Activated T-helper 17 cell treated with anti-CD3 and anti-CD28 coated beads, Interleukin-2, amount 50 U/mL, for 72 hours (primary cell): ENCODE measurements around the gene PRM3. TPM values are rescaled to one million over a fixed set of nuclear protein-coding genes. Genes with fewer than 3 reads are reported as not detected.

Experiments
- ATAC-seq: fragments of 150-1000 bp; cut with Tn5 transposase; replicated peaks from 2 replicates; pipeline ENCODE4 v1.10.0; 2021; ENCODE audit warnings: mild to moderate bottlenecking, moderate library complexity
- H3K27ac Mint-ChIP-seq: one replicate; pipeline ENCODE4 v1.8.0; 2022; ENCODE audit warnings: mixed read lengths
- H3K27me3 Mint-ChIP-seq: one replicate; pipeline ENCODE4 v1.8.0; 2022; ENCODE audit warnings: mixed read lengths
- H3K36me3 Mint-ChIP-seq: one replicate; pipeline ENCODE4 v1.8.0; 2022; ENCODE audit warnings: low read depth, mild to moderate bottlenecking, mixed read lengths
- H3K4me1 Mint-ChIP-seq: one replicate; pipeline ENCODE4 v1.8.0; 2022; ENCODE audit warnings: mixed read lengths
- H3K4me3 Mint-ChIP-seq: one replicate; pipeline ENCODE4 v1.8.0; 2022; ENCODE audit warnings: mild to moderate bottlenecking, mixed read lengths
- H3K9me3 Mint-ChIP-seq: one replicate; pipeline ENCODE4 v1.8.0; 2022; ENCODE audit warnings: mixed read lengths
- total RNA-seq, 2 donors: library from RNA; stranded (reverse); gene quantifications; one replicate each; pipeline ENCODE4 v1.2.3, GENCODE V29; 2022

Gene PRM3
- total RNA-seq, 2 donors from 2014 or later: not detected

- ATAC-seq: no peak
- Mint-ChIP-seq H3K27ac (no peak overlapping the region), H3K36me3 (no peaks in the 10 kb centered on the region), H3K4me3 (peak overlapping the region; percentile 49), H3K27me3 (peaks cover 3% of the 10 kb centered on the region), H3K4me1 (peaks cover 30% of the 10 kb centered on the region), H3K9me3 (no peaks in the 10 kb centered on the region)
Measured at GRCh38 chr16:11262915-11263314, 10.5 kb downstream of the PRM3 start.

GRCh38 chr16:11260596-11260966 is 12.8 kb downstream of the PRM3 start:
- Mint-ChIP-seq H3K27me3 (peaks cover 3% of the 10 kb centered on the region), H3K36me3 (peaks cover 14% of the 10 kb centered on the region), H3K9me3 (no peaks in the 10 kb centered on the region), H3K4me1 (peaks cover 38% of the 10 kb centered on the region), H3K4me3 (no peak overlapping the region), H3K27ac (peak overlapping the region; percentile 0)
- no peak for ATAC-seq

GRCh38 chr16:11259655-11260595 is 13.5 kb downstream of the PRM3 start:
- Mint-ChIP-seq H3K27ac (peak overlapping the region; percentile 0), H3K27me3 (peaks cover 3% of the 10 kb centered on the region), H3K9me3 (no peaks in the 10 kb centered on the region), H3K4me3 (no peak overlapping the region), H3K36me3 (peaks cover 20% of the 10 kb centered on the region), H3K4me1 (peaks cover 38% of the 10 kb centered on the region)
- ATAC-seq: no peak

- H3K4me1 Mint-ChIP-seq: peaks cover 33% of the 10 kb centered on the region
Measured at GRCh38 chr16:11258553-11259492, 14.6 kb downstream of the PRM3 start.

GRCh38 chr16:11257131-11257938 is 16.1 kb downstream of the PRM3 start:
- Mint-ChIP-seq H3K4me1 (peaks cover 22% of the 10 kb centered on the region), H3K27ac (peak overlapping the region; percentile 98), H3K27me3 (peaks cover 3% of the 10 kb centered on the region), H3K36me3 (peaks cover 46% of the 10 kb centered on the region), H3K4me3 (peak overlapping the region; percentile 98), H3K9me3 (no peaks in the 10 kb centered on the region)
- peak; percentile 27 for ATAC-seq

More at GRCh38 chr16:11258553-11259492, 14.6 kb downstream of the PRM3 start:
- Mint-ChIP-seq H3K9me3 (no peaks in the 10 kb centered on the region), H3K36me3 (peaks cover 31% of the 10 kb centered on the region), H3K27ac (peak overlapping the region; percentile 41), H3K27me3 (peaks cover 3% of the 10 kb centered on the region), H3K4me3 (peak overlapping the region; percentile 98)
- ATAC-seq: peak; percentile 5

GRCh38 chr16:11256661-11257130 is 16.7 kb downstream of the PRM3 start:
- no peaks in the 10 kb centered on the region for H3K9me3 Mint-ChIP-seq
- H3K27me3 Mint-ChIP-seq: peaks cover 3% of the 10 kb centered on the region
- no peak for ATAC-seq
- peak overlapping the region; percentile 98 for H3K4me3 Mint-ChIP-seq
- H3K27ac Mint-ChIP-seq: peak overlapping the region; percentile 98
- H3K4me1 Mint-ChIP-seq: peaks cover 27% of the 10 kb centered on the region
- H3K36me3 Mint-ChIP-seq: peaks cover 53% of the 10 kb centered on the region

- H3K4me3 Mint-ChIP-seq: peak within 1 kb of the TSS; percentile 98
- peaks cover 3% of the 10 kb centered on the region for H3K27me3 Mint-ChIP-seq
- H3K27ac Mint-ChIP-seq: peak within 1 kb of the TSS; percentile 98
- peaks cover 29% of the 10 kb centered on the region for H3K4me1 Mint-ChIP-seq
- H3K36me3 Mint-ChIP-seq: peaks cover 57% of the 10 kb centered on the region
- no peaks in the 10 kb centered on the region for H3K9me3 Mint-ChIP-seq
- peak; percentile 49 for ATAC-seq
Measured at GRCh38 chr16:11255737-11256660, 17.4 kb downstream of the PRM3 start, which contains the start of gene SOCS1. Gene SOCS1, minus strand, starts transcription at chr16:11256204. Its CDS starts 726 bp downstream, at chr16:11255478.

GRCh38 chr16:11254913-11255736 is 18.3 kb downstream of the PRM3 start:
- Mint-ChIP-seq H3K9me3 (no peaks in the 10 kb centered on the region), H3K4me1 (peaks cover 31% of the 10 kb centered on the region), H3K27ac (peak overlapping the region; percentile 98), H3K36me3 (peaks cover 65% of the 10 kb centered on the region), H3K27me3 (peaks cover under 1% of the 10 kb centered on the region), H3K4me3 (peak overlapping the region; percentile 97)
- ATAC-seq: no peak

GRCh38 chr16:11253995-11254912 is 19.2 kb downstream of the PRM3 start:
- peak overlapping the region; percentile 98 for H3K27ac Mint-ChIP-seq
- H3K36me3 Mint-ChIP-seq: peaks cover 65% of the 10 kb centered on the region
- H3K27me3 Mint-ChIP-seq: no peaks in the 10 kb centered on the region
- no peak for ATAC-seq
- peak overlapping the region; percentile 97 for H3K4me3 Mint-ChIP-seq
- no peaks in the 10 kb centered on the region for H3K9me3 Mint-ChIP-seq
- H3K4me1 Mint-ChIP-seq: peaks cover 28% of the 10 kb centered on the region

GRCh38 chr16:11253009-11253994 is 20.1 kb downstream of the PRM3 start:
- peak overlapping the region; percentile 97 for H3K4me3 Mint-ChIP-seq
- H3K36me3 Mint-ChIP-seq: peaks cover 65% of the 10 kb centered on the region
- ATAC-seq: peak; percentile 50
- H3K9me3 Mint-ChIP-seq: no peaks in the 10 kb centered on the region
- no peaks in the 10 kb centered on the region for H3K27me3 Mint-ChIP-seq
- H3K27ac Mint-ChIP-seq: peak overlapping the region; percentile 98
- H3K4me1 Mint-ChIP-seq: peaks cover 29% of the 10 kb centered on the region
